Activated CD4-positive, alpha-beta T cell treated with anti-CD3 and anti-CD28 coated beads for 1 hour (primary cell): ENCODE measurements around the gene WNK2.
"Not testable (repeated sequence)": the region's sequence is repeated elsewhere in the genome, so short reads cannot be mapped to it uniquely, and the experiment has no call there.

ENCODE experiments used
- DNase-seq: peaks from one replicate; pipeline ENCODE4 v3.0.0-alpha.2; 2020

WNK2 gene

DNA sequence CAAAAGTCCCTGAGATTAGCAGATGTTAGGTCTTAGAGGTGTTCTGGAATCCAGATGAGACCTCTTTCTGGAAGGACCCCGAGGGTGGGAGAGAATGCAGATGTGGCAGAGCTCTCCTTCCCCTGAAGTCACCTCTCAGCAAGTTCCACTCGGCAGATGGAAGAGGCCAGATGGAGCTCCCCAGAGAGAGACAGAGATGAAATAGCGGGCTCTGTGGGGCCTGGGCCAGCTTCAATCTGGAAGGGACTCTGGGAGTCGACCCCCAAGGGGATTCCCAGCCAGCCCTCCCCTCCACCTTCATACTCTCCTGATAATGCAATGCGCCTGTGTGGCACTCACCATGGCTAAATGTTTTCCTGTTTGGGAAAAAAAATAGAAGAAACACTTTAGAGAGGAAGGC is 60.2 kb downstream of the WNK2 start:
- DNase-seq: no peak

- DNase-seq: no peak
These were observed 60.8 kb downstream of the WNK2 start for GRCh38 chr9:93244510-93245436.

GRCh38 chr9:93245437-93245970 is 61.6 kb downstream of the WNK2 start:
- DNase-seq: no peak

DNA sequence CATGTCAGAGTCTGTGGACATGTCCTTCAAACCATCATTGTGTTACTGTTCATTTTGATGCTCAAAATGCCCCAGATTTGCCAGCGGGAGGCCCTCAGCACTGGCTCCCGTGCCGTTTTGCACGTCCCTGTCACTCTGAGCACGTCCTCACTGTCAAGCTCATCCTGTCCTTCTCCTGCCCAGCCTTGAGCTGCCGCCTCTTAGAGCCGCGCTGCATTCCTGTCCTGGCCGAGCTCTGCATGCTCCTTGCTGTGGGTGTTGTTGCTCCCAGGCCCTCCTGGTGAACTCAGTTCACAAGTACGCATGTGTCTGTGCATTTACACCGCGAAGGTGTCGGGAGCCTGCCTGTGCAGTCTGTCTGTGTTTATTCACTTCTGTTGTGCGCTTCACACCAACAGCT is 62.2 kb downstream of the WNK2 start:
- DNase-seq: no peak

DNA sequence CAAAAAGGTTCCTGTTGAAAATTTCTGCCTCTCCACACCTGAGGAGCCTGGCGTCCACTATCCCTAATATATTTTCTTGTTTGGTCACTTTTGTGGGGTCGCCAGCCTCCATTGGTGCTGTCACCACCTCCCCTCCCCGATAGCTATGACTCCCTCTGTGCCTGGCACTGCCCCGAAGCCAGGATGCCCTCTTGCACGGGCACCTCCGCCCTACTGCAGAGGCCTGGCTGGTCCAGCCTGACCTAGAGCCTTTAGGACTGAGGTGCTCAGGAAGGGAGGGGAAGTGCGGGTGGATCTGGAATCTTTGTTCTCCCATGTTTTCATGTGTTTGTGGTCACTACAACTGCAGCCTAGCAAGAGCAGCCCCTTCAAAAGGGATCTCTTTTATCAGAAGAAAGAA is 62.6 kb downstream of the WNK2 start:
- DNase-seq: no peak

DNA sequence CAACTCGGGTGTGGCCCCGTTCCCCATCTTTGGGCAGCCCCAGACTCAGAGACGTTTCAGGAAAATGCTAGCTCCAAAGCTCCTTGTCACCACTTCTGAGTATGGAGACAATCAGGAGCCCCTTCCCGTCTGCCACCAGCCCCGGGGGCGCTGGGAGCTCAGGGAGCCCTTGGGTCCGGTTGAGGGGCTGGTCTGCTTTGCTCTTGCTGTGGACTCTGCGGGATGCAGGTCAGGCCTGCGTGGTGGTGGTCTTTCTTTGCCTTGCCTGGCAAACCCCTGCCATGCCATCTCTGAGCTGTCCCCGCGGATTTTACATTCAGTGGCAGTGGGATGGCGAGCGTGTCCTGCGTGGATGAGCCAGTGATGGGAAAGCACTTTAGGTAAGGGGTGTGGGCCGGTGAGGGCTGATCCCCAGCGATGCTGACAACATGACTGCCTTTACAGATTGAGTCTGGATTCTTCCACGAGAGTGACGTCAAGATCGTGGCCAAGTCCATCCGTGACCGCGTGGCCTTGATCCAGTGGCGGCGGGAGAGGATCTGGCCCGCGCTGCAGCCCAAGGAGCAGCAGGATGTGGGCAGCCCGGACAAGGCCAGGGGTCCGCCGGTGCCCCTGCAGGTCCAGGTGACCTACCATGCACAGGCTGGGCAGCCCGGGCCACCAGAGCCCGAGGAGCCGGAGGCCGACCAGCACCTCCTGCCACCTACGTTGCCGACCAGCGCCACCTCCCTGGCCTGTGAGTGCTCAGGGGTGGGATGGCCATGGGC is 63.3 kb downstream of the WNK2 start:
- DNase-seq: no peak

DNA sequence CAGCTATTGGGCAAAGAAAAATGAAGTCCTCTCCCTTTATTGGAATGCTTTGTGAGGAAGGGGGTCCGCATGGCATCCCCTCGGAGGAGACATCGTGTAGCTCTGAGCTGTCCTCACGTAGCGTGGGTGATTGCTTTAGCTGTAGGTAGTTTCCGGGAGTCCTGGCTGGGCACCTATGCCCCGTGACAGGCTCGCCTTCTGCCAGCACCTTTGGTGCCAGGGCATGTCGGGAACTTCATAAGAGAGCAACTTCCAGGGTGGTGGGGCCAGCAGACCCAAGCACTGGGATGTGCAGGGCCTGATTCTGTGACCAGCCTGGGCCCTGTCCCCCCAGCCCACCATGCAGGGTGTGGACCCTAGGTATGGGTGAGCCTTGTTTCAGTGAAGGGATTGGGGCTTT is 64.0 kb downstream of the WNK2 start:
- DNase-seq: no peak

GRCh38 chr9:93248386-93249040 is 64.6 kb downstream of the WNK2 start:
- DNase-seq: no peak

DNA sequence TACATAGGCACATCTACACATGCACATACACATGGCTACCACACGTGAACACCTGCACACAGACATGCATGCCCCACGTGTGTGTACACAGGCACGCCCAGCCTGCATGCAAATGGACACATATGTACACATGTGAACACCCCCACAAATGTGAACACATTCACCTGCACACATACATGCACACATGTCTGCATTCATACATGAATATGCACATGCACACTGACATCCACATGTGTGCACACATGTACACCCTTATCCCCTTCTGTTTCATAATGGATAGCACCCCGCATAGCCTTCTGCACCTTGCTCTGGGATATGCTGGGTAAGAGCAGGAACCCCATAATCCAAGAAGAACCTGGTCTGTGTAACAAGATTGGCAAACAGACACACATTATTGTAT is 66.2 kb downstream of the WNK2 start:
- DNase-seq: no peak

DNA sequence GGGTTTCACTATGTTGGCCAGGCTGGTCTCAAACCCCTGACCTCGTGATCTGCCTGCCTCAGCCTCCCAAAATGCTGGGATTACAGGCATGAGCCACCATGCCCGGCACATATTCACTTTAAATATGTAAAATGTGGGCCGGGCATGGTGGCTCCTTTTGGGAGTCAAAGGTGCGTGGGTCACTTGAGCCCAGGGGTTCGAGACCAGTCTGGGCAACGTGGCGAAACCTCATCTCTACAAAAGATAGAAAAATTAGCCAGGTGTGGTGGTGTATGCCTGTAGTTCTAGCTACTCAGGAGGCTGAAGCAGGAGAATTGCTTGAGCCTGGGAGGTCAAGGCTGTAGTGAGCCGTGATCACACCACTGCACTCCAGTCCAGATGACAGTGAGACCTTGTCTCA is 67.4 kb downstream of the WNK2 start:
- DNase-seq: not testable (repeated sequence)

DNA sequence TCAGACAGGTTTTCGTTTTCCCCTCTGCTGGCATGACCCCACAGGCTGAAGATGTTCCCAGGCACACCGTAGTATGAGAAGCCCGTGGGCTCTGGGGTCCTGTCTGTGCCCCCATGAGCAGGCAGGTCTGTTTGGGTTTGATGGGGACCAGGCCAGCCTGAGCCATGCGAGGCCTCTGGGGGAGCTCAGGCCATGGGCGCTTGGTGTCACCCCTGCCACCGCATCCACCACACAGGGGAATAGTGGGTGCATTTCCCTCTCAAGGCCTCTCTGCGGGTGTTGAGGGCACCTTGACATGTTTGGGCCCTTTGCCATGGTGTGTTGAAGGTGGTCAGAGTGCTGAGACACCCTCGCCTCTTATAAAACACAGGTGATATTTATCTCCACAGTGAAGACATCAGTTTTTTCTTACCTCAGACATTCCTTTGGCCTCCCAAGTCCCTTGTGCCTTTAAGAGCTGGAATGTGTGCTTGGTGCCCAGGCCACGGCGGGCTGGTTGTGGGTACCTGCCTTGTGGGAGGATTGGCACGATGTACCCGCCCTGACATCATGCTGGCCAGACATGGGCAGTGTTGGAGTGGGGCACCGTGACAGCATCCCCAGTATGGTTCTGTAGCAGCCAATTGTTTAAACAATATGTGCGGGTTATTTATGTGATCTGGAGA is 68.3 kb downstream of the WNK2 start:
- DNase-seq: no peak

GRCh38 chr9:93252781-93253530 is 69.0 kb downstream of the WNK2 start:
- no peak for DNase-seq

- DNase-seq: no peak
These were observed 69.7 kb downstream of the WNK2 start for GRCh38 chr9:93253633-93254032.

DNA sequence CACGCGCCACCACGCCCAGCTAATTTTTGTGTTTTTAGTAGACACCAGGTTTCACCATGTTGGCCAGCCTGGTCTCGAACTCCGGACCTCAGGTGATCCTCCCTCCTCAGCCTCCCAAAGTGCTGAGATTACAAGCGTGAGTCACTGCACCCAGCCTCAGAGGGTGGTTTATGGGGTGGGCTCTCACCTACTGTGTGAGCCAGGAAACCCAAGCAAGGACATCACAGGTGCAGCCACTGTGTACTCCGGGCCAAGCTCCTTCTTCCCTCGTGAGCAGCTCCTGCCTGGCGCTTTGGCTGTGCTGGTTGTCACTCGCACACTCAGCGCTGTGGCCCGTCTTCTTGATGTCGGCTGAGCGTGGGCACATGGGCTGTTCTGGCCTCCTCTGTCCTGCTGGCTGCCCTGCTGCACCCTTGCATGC is 70.1 kb downstream of the WNK2 start:
- no peak for DNase-seq

DNA sequence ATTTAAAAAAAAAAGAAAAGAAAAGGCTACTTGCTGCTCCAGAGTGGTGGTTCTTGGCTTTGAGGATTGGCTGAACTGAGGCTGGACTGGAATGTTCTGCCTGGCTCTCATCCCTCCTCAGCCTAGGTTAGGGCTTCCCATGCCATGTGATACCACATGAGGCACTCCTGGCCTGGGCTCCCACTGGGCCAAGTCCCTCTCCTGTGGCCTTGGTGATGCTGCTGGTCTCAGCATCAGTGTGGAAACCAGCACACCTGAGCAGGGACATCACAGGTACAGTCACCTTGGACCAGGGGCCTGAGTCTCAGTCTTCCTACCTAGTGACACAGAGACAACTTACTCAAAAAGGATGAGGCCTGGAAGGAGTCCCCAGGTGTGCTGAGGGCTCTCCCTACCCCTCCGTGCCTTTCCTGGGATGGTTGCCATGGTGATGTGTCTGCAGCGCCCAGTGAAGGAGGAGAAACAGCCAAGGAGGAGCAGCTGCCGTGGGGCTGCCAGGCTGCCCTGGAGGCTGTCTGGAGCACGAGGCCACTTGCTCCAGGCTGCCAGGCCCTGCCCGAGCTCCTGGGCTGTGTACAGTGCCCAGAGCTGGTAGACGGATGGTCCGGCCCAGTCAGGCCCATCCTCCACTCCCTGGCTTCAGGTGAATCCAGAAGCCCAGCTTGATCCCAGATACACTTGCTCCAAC is 71.0 kb downstream of the WNK2 start:
- no peak for DNase-seq

- no peak for DNase-seq
These were observed 71.5 kb downstream of the WNK2 start for GRCh38 chr9:93255494-93255867.

GRCh38 chr9:93255994-93256877 is 72.3 kb downstream of the WNK2 start:
- DNase-seq: no peak

- peak; percentile 7 for DNase-seq
These were observed 73.2 kb downstream of the WNK2 start for GRCh38 chr9:93256878-93257807.

GRCh38 chr9:93257808-93258331 is 73.9 kb downstream of the WNK2 start:
- DNase-seq: peak; percentile 5
